ENCODE data around the gene SOST.

Gene SOST

DNA sequence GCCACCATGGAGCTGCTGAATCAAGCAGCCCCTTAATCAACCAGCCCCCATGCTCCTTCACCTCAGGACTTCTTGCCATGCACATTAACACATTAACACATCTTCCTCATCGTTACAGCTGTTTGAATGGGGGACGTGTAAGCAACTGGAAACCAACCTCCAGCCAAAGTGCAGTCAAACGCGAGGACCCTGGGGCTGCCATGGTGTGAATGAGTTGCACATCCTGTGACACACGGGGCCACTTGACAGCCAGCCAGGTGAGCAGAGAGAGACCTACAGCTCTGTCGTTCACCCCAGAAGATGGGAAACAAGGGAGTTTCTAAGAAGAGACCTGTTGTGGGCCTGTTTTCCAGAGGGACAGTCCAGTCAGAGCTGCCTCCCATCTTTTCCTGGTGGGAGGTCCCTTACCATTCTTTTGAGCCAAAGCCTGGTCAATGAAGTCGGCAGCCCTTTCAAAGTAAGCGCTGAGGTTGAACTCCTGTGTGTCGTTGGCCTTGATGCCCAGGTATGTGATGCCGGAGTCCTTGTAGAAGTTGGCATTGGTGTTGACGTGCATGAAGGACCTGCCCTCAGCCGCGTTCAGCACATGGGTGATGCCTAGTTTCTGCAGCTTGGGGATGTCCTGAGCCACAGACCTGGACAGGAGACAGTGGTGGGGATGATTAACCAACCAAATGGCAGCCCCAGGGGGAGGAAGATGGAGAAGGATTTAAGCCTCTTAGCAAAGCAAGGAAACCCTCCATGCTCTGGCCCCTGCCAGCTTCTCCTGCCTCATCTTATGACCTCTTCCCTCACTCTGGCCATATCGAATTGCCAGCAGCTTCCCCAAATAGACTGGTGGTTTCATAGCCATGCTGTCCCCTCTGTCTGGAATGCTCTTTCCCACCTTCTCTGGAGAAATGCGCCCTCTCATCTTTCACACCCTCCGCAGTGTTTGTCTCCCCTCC is 16.0 kb upstream of the SOST start:
- no peak for DNase-seq (ENCODE audit: low read depth)

DNA sequence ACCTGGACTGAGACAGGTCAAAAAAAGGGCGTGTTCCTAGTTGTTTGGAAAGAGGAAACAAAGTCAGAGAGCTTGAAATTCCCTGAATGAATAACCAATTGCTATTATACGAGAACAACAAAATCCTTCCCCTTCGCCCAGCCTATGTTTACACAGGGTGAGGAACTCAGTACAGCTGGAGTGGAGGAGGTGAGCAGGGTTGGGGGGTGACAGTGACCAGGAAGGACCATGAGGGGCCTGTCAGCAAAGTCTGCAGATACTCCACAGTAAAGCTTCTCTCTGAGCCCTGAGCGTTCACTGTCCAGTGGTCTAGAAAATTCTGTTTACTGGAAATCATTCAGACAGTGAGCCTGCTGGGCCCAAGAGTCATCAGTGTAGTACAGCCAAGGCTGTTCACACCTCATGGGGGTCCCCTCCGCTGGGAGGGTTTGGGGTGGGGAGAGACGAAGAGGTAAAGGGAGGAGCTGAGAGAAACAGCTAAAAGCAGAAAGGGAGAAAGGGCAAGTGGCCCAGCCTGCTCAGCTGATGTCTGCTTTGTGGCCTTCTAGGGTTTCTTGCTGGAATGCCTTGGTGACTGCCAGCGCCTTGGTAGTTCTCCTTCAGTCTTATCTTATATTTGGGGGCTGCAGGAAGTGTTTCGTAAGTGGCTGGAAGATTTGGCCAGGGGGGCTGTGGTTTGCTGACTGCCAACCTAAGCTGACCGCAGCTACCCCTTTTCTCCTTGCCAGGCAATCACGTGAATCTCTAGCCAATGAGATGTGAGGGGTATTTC is 14.5 kb upstream of the SOST start:
- DNase-seq (ENCODE audit: low read depth) = no peak

DNA sequence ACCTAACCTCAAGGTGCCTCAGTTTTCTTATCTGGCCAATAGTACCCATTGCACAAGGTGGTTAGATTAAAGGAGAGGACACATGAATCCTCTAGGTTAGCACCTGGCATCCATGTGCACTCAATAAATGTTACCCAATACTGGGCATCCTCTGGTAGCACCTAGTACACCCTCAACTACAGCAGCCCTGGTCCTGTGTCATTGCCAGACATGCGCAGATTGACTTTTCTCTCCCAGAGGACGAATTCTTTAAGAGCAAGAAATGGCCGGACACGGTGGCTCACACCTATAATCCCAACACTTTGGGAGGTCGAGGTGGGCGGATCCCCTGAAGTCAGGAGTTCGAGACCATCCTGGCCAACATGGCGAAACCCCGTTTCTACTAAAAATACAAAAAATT is 12.9 kb upstream of the SOST start:
- no peak for DNase-seq (ENCODE audit: low read depth)

DNA sequence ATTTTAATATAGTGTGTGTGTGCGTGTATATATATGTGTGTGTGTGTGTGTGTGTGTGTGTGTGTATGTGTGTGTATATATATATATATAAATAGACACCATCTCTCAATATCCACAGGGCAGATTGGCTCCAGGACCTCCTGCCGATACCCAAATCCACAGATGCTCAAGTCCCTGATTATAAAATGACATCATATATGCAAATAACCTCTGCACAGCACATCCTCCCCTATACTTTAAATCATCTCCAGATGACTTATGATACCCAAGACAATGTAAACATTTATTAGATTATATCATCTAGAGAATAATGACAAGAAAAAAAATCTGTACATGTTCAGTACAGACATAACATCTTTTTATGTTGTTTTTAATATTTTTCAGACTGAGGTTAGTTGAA is 12.4 kb upstream of the SOST start:
- no peak for DNase-seq (ENCODE audit: low read depth)

DNA sequence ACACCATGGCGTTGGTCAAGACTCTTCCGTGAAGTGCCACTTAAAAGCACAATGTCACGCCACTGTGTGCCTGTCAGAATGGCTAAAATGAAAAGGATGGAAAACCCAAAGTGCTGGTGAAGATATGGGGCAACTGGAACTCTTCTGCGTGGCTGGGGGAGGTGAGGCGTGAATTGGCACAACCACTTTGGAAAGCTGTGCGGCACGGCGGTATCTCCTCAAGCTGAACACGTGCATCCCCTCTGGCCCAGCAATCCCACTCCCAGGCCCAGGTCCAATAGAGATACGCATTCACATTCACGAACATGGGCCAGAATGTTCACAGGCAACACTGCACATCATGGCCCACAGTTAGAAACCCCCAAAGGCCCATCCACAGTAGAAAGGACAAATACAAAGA is 11.3 kb upstream of the SOST start:
- no peak for DNase-seq (ENCODE audit: low read depth)

DNA sequence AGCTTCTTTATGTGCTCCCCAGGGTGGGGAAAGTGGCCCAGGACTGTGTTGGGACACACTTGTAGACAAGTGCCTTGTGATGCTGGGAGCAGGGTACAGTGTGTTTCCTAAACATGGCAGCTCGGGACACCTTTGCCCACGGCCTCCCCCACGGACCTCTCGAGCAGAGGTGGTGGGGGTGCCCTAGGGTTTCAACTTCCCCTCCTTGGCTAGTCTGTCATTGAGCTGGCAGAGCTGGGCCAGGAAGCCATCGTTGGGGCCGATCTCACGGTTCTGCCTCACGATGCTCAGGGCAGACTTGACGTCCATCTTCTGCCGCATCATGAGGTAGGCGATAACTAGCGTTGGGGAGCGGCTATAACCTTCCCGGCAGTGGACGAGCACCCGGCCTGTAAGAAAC is 10.8 kb upstream of the SOST start:
- DNase-seq (ENCODE audit: low read depth) = no peak

DNA sequence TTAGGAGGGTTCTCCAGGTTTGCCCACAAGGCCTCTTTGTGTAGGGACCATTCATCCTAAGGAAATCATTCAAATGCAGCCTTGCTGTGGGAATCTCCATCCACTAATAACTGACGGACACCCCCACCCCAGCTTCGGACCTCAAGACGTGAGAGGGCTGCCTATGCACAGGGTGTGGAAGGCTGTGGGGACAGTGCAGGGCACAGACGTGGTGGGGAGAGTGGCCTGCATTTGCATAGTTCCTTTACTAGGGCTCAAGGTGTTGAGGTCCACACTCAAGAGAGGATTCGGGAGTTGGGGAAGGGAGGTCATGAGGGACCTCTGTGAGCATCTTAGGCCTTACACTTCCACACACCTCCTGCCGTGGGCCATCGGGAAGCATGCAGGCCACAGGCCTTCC is 10.4 kb upstream of the SOST start:
- no peak for DNase-seq (ENCODE audit: low read depth)

DNA sequence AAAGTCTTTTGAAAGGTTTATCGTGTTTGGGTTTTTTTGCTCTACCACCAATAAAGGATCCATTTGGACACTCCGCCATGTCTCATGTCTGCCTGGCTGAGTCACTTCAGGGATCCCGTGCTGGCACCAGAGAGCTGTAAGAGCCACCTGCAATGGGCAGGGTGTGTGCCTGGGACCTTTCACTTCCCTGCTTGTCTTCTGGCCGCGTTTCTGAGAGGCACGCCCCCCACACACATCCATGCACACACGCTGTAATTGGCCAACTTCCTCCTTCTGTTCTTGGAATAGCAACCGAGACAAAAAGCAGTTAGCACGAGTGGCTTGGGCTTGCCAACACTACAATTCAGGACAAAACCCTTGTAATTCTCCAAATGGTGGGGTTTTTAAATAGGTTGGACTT is 9.8 kb upstream of the SOST start:
- DNase-seq (ENCODE audit: low read depth) = no peak

DNA sequence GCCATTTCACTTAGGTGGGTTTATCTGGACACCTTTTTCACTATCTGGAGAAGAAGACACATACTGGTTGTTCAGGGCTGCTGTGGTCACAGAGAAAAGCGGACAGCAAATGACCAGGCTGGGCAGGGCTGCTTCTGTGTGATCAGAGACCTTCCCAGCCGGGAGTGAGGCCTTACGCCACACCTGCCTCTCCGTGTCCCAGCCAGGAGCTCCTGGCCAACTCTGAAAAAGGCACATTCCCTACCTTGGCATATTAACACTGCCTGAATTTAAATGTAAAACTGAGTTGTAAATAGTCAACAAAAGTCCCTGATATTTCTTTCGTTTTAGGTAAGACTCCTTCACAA is 9.1 kb upstream of the SOST start:
- no peak for DNase-seq (ENCODE audit: low read depth)

DNA sequence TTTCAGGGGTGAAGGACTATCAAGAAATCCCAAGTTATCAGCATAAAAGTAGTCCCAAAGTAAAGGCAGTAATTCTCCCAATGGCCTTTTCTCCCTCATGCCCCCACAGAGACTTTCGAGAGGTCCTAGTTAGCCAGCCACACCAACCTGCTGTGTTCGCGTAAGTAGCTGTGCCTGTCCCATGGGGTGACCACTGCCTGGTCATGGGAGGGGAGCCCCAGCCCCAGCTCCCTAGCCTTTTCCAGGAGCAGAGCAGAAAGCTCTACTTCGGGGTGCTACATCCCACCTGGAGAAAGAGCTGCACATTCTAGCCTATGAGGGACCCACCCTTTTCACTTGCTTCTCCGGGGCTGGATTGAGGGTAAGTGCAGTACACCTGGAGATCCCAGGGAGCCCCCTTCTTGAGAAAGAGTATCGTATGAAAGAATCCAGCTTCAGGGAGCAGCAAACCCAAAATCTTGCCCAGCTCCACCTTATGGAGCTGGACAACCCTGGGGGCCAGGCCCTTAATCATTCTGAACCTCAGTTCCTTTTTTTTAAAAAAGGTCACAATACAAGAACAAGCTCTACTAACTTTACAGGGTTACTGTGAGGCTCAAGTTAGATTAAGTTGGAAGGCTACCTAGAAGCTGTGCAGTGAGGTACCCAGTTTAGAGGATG is 8.6 kb upstream of the SOST start:
- no peak for DNase-seq (ENCODE audit: low read depth)

DNA sequence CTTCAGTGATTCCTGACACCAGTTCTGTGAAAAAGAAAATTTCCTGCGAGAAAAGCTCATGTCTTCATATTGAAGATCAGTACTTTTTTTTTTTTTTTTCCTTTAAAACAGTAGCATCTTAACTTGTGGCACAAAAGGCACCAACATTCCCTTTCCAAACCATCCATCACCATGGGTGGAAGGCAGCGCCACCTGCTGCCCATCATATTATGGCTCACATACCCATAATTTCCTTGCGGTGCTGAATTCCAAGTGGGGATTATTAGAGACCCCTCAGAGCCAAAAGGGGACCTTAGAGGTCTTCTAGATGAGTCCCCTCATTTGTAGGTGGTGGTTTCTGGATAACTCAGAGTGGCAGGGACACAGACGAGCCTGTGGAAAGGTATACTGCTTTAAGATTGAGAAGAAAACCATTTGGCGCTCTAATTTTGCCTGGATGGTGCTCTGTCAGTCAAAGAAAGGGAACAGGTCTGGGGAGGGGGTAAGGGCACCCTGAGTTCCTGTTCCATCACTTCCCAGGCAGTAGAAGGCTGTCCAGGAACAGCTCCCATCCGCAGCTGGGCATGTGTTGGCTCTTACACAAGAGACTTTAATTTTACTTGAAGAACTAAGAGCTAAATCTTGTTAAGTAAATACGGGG is 7.9 kb upstream of the SOST start:
- peak; percentile 33 for DNase-seq (ENCODE audit: low read depth)

DNA sequence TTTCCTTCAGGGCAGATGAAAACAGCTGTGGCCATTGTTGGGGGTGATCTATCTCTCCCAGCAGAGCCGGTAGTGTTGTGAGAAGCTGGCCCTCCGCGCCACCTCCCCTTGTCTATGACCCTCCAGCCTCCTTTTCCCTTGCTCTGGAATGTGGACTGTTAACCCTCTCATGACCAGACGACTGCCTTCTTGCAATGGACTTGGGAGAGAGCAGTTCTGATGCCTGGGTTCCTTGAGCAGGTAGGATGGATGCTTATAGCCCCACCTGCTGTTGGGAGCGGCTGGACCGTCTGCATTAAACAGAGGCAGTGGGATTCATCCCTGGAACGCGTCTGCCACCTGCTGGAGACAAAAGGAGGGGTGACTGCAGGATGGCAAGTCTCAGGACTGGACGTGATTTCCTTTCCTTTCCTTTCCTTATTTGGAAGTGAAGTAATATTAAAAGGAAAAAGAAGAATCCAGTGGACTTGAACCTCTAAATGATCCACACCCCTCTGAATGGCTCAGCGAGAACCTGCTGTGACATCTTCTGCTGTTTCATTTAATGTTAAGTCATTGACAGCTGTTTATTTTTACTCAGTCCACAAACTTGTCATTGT is 1.8 kb upstream of the SOST start:
- peak; percentile 85 for DNase-seq (ENCODE audit: low read depth)

DNA sequence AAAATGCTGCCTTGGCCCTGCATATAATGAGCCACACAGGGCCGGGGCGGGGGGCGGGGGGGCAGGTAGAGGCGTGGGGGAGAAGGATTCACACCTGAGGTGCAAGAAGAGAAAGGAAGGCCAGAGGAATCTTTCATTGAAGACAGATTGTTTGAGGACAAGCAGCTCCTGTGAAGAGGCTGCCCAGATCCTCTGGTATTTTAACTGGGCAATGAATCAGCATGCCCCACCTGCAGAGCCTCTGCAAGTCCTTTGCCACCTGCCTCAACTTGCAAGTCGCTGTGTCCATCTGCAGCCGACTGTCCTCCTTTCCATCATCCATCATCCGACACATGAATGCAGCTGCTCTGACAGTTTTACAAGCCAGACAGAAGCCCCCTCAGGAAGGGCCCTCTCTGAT is 1.2 kb upstream of the SOST start:
- DNase-seq (ENCODE audit: low read depth) = no peak

DNA sequence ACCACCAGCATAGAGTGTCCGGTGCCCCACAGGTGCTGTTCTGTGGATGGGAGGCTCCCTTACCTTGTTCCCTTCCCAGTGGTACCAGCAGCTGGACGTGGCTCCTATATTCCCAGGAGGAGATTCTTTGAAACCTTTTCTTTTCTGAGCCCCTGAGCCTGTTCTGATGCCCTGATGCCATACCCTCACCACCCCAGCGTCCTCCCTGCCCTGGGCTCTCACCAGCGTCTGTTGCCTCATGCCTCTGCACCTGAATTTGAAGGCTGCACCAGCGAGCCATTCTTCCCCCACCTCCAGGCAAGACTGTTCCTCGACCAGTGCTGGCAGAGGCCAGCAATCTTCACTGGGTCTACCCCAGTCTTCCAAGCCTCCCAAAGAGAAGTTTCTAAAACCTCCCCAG is 505 bp downstream of the SOST start:
- DNase-seq (ENCODE audit: low read depth) = no peak

DNA sequence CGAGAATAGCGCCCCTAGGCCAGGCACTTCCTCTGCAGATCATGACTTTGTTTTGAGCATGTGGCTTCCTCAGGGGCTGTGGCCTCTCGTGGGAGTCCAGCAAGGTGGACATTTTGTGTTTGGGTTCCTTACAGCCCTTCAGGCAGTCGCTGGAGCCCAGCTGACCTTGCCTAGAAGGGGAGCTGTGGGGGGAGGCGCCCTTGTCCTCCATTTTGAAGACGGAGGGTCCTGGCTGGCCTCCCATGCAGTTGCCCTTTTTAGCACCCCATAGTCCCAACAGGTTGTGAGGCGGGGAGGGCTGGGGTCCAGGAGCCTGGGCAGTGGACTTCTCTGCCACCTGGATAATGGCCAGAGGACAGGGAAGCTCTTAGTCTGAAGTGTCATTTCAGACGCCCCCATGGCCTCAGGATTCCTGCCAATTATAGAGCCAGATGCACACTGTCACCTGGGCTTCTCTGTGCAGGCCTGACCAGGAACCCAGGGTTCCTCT is 1.4 kb downstream of the SOST start:
- DNase-seq (ENCODE audit: low read depth) = no peak

DNA sequence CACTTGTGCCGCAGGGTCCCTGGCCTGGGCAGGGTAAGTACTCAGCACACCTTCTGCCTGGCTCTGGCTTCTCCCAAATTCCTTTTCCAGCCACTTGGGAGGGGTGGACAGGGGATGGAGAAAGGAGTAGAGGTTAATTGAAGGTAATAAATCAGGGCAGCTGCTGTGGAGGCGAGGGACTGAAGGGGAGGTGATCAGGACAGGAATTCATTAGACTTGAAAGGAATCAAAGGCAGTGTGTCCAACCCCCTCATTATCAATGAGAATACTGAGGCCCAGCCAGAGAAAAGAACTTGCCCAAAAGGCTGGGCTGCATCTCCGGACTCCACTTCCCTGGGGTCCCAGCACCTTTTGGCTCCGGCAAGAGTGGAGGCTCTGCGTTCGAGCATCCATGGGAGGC is 2.4 kb downstream of the SOST start:
- DNase-seq (ENCODE audit: low read depth) = no peak

DNA sequence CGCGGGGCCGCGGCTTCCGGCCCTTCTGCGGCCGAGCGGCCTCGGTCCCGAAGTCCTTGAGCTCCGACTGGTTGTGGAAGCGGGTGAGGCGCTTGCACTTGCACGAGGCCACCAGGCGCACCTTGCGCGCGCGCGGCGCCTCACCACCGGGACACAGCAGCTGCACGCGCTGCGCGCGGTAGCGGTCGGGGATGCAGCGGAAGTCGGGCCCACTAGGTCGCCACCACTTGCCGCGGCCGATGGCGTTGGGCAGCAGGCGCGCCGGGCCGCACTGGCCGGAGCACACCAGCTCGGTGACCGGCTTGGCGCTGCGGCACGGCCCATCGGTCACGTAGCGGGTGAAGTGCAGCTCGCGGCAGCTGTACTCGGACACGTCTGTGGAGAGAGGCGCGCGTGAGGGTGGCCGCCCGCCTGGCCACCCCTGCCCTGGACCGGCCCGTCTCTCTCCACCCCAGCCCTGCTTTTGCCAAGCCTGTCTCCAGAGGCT is 3.2 kb downstream of the SOST start:
- no peak for DNase-seq (ENCODE audit: low read depth)

DNA sequence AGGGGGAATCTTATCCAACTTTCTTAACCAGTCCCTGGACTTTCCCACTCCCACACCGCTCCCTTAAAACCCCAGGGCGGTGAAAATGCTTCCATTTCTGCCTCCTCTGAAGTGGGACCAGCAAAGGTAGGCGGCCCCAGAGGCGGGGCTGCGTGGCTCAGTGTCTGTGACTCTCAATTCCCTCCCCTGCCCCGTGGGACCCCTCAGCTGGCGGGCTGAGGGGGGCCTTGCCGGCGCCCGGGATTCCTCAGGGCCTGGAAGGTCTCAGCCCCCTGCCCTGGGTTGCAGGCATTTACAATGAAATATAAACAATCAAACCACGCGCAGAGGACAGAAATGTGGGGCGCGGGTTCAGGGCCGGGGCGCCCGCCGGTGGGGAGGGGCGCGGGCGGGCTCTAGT is 3.6 kb downstream of the SOST start:
- DNase-seq (ENCODE audit: low read depth) = no peak

DNA sequence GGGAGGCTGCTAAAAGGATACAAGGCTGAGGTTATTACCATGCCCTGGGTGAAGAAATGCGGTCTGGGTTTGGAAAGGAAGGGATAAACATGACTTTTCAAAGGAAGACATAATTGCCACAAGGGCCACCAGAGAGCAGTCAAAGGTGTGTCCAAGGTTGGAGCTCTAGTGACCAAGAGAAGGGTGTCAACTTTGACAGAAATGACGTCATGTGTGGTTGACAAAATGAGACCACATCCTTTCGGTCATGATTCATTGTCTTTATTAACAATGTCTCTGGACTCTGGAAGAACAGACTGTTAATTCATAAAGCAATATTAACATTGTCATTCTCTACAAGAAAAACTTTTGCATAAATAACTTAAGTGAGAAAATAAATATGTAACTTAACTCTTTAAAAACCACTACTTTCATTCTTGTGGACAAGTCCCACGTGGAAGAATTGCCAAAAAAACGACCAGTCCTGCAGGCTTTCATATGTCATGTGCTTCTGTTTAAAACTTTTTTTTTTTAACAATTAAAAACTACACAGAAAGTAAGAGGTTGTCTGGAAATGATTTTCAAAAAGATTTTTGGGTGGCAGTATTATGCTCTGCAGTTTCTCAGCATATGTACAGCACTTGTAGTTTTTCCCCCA is 5.0 kb downstream of the SOST start:
- DNase-seq (ENCODE audit: low read depth) = no peak

DNA sequence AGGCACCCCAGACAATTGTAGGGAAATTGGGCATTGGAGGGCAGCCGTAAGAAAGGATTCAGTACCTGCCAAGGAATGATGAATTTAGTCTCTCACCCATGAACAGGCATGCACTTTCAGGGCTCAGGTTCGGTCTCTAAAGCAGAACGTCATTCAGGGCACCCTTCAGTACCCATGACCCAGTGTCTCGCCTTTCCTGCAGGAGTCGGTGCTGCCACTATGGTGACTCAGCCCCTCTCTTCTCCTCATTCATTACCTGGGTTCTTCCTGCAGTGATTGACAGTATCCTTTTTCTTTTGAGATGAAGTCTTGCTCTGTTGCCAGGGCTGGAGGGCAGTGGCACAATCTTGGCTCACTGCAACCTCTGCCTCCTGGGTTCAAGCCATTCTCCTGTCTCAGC is 8.4 kb downstream of the SOST start:
- DNase-seq (ENCODE audit: low read depth) = no peak

DNA sequence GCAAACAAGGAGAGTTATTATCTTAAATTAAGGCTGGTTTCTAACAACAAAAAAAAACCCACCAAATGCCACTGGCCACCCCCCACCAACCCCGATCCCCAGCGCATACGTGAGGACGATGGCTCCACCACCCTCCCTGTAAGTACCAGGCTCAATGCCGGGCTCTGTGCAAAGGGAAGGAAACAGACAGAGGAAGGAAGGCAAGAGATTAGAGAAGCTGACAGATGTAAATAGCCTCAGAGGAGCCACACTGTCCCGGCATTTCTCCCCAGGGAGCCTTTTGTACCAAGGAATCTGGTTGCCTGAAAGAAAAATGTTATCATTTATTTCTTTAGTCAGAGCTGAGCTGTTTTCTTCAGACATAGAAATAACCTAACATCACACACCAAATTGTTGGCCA is 13.1 kb downstream of the SOST start:
- DNase-seq (ENCODE audit: low read depth) = no peak
